ENCODE measurements around the gene TRIO.
A peak's percentile ranks its signal among the peaks of the same experiment; 100 is the strongest.

Gene TRIO

GRCh38 chr5:14337593-14337992 is 194.5 kb downstream of the TRIO start:
- DNase-seq, result no peak

- no peak for DNase-seq
These were observed 196.3 kb downstream of the TRIO start for GRCh38 chr5:14339468-14339867.

- peak; percentile 7 for DNase-seq
These were observed 198.6 kb downstream of the TRIO start for GRCh38 chr5:14341571-14342230.

- peak; percentile 62 for DNase-seq
These were observed 199.2 kb downstream of the TRIO start for GRCh38 chr5:14342306-14342705.

- peak; percentile 47 for DNase-seq
These were observed 200.2 kb downstream of the TRIO start for GRCh38 chr5:14343376-14343775.

- DNase-seq, result no peak
These were observed 204.4 kb downstream of the TRIO start for GRCh38 chr5:14347522-14347921.

GRCh38 chr5:14348142-14348541 is 205.0 kb downstream of the TRIO start:
- no peak for DNase-seq

GRCh38 chr5:14349029-14349428 is 205.9 kb downstream of the TRIO start:
- no peak for DNase-seq

- peak; percentile 86 for DNase-seq
These were observed 208.0 kb downstream of the TRIO start for GRCh38 chr5:14351086-14351661.

- peak; percentile 55 for DNase-seq
These were observed 208.9 kb downstream of the TRIO start for GRCh38 chr5:14351845-14352712.

DNA sequence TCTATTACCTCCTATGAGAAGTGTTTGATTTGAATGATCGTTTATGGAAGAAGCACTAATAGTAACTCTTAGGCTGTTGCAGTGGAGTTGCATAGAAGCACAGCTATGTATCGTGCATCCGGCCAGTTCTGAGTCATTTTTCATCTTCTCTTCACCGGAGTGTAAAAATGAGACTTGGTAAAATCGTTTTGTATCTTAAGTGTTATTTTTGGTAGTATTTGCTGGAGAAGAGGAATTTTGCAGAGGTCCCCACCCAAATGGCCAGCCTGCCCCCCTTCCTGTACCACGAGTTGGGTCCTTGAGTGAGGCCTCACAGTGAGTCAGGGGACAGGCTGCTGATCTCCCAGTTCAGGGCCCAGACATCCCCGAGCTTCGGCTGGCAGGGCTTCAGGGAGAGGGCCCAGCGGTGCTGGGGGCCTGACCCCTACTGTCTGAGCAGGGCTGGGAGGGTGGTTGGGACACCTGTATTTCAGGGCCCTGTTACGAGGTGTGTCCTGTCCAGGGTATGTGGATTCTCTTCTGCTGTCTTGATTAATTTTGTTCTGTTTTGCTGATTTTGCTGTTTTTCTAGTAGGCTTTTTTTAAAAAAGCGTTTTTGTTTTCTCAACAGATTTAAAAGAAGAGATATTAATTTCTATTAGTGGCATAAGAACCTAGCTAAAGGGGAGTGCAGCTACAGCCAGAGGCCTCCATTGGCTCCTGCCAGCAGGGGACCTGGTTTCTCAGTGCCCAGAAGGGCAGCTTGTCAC is 210.8 kb downstream of the TRIO start:
- no peak for DNase-seq

GRCh38 chr5:14355391-14355790 is 212.2 kb downstream of the TRIO start:
- DNase-seq, result no peak

DNA sequence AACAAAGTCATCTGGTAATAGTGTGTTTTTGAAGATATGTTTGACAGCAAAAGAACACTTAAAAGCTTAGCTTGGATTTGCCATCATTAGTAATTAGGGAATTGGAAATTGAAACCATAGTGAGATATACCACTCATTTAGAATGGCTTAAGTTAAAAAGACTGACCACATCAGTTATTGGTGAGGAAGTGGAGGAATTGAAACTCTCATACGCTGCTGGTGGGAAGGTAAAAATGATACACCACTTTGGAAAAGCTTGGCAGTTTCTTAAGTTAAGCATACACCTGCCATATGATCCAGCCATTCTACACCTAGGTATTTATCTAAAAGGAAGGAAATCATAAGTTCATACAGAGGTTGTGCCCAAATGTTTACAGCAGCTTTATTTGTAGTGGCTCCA is 213.2 kb downstream of the TRIO start:
- DNase-seq, result peak; percentile 31

DNA sequence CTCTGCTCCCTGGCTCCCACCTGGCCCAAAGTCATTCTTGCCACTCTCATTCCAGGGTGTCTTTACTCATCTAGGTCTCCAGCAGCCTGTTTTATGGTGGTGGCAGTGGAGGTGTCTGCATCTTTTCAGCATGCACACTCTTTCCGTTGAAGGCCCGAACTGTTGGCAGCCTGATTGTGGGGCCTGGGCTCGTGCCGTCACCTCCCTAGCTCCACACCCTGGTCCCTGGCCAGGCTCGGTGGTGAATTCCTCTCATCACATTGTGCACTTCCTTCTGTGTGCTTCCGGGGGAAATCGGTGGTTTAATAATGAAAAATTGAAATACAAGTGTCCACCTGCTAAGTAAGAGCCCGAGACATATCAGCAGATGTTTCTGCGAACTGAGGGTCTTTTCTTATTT is 214.3 kb downstream of the TRIO start:
- no peak for DNase-seq

DNA sequence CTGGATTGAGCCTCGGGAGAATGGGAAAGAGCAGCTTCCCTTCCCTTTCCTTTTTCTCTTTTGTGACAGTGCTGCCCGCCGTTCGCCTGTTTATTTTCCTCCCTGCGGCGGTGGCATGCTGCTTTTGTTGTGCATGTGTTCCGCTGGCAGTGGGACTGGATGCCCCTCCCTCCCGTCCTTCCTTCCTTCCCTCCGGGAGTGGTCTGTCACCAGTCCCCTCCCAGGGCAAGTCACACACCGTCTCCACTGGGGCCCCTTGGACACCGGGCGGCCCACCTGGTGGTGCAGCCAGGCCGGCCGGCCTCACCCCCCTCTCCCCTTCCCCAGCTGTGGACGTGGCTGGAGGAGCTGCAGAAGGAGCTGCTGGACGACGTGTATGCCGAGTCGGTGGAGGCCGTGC is 214.7 kb downstream of the TRIO start:
- no peak for DNase-seq

DNA sequence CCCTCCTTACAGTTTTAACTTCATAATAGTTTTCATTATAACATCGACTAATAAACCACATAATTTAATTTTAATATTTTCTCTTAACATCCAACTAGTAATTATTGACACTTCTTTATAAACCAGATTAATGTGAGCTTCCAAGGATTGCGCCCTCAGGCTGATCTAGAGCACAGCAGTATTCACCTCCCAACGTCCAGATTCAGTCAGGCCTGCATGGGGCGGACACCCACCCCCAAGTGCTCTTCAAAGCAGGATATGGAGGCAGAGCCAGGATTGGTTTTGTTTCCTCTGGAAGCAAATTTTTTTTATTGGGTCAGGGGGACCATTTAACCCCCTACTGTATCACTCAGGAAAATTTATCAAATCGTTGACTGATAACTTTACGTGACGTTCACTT is 215.4 kb downstream of the TRIO start:
- no peak for DNase-seq

- no peak for DNase-seq
These were observed 216.2 kb downstream of the TRIO start for GRCh38 chr5:14359069-14360043.

DNA sequence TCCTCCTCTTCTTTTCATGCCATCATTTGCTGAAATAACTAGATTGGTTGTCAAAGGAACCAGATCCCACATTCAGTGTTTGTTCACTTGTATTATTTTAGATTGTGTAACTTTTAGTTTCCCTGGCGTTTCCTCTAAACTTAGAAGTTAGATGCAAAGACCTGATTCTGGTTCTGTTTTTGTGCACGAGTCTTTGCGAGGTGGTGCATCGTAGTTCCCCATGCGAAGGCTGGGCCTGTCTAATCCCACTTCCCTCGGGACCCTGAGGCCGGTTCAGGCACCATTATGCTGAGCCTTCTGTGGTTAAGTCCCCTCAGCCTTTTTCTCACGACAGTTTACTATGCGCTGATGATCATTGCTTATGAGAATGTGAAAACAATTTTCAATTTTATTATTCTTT is 219.3 kb downstream of the TRIO start:
- DNase-seq, result peak; percentile 90

- peak; percentile 9 for DNase-seq
These were observed 221.0 kb downstream of the TRIO start for GRCh38 chr5:14364096-14364495.

GRCh38 chr5:14364576-14365472 is 221.7 kb downstream of the TRIO start:
- DNase-seq, result no peak

All from MV-4-11 (cell line).